ENCODE measurements around the gene COL4A2.
"Not testable (repeated sequence)": the region's sequence is repeated elsewhere in the genome, so short reads cannot be mapped to it uniquely, and the experiment has no call there.

COL4A2 gene

DNA sequence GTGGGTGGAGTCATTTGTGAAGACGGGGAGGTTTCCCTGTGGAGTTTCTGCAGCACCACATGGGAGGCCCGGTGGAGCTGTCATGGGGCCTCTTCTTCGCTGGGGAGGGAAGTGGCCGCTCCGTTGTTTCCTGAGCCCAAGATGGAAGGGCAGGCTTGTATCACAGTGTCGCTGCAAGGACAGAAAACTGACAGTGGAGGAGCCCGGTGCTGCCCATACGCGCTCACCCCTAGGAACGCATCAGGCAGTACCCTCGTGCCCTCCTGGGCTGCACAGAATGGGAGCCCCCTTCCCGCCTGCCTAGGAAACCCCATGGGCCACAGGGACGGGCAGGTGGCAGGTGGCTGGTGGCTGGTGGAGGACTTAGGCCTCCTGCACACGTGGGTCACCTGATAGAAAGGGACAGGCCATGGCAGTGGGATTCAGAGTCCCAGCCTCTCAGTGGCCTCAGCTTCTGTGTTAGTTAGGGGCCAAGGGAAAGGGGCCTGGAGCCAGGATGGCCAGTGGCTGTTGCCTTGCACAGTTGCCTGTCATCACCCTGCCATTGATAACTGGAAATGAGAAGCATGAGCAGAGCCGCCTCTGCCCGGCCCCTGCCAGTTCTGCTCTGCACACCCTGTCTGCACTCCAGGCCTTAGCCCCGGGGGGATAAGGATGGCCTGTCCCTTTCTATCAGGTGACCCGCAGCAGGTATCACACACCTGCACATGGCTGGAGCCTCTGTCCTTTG, 7.6 kb downstream of the COL4A2 start:
- Histone ChIP-seq H3K27me3 (ENCODE audit: control insufficient read depth, insufficient read depth, low read length) (no peaks in the 10 kb centered on the region), H3K36me3 (ENCODE audit: control insufficient read depth, insufficient read depth, low read length) (peaks cover 9% of the 10 kb centered on the region), H3K4me1 (ENCODE audit: control insufficient read depth, insufficient read depth, low read length) (peaks cover 65% of the 10 kb centered on the region), H3K4me3 (ENCODE audit: low read length) (no peak overlapping the region), H3K9ac (ENCODE audit: low read length) (no peak overlapping the region), H3K27ac (ENCODE audit: low read depth, low read length) (peak overlapping the region; percentile 75)

DNA sequence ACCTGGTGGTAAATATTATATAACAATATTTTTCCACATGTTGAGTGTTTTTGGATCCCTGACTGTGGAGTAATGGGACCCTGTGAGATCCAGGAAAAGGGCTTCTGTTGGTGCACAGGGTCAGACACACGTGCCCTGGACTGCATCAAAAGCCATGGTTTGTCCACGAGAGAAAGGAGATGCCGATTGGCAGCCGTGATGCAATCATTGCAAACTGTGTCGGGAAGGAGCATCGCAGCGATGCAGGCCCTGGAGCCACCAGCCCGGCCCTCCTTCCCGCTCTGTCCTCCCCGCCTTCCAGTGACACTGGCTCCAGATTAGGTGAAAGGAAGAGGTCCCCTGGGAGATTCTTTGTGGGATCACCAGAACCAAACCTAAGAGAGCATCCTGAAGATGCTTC, 9.1 kb downstream of the COL4A2 start:
- no peak overlapping the region for H3K9ac ChIP-seq (ENCODE audit: low read length)
- H3K36me3 ChIP-seq (ENCODE audit: control insufficient read depth, insufficient read depth, low read length) = peaks cover 9% of the 10 kb centered on the region
- H3K4me3 ChIP-seq (ENCODE audit: low read length) = no peak overlapping the region
- H3K27ac ChIP-seq (ENCODE audit: low read depth, low read length) = peak overlapping the region; percentile 75
- peaks cover 60% of the 10 kb centered on the region for H3K4me1 ChIP-seq (ENCODE audit: control insufficient read depth, insufficient read depth, low read length)
- H3K27me3 ChIP-seq (ENCODE audit: control insufficient read depth, insufficient read depth, low read length) = no peaks in the 10 kb centered on the region

DNA sequence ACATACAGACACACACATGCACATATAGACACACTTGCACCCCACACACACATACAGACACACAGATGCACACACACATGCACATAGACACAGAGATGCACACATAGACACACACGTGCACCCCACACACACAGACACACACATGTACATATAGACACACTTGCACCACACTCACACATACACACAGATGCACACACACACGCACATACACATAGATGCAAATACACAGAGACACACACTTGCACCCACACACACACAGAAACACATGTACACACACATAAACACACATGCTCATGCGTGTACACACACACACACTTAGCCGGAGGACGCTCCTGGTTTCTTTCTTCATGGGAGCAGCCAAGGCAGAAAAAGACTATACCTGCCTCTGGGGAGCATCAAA, 10.0 kb downstream of the COL4A2 start:
- Histone ChIP-seq H3K4me1 (ENCODE audit: control insufficient read depth, insufficient read depth, low read length) (peaks cover 61% of the 10 kb centered on the region), H3K27ac (ENCODE audit: low read depth, low read length) (peak overlapping the region; percentile 41), H3K9ac (ENCODE audit: low read length) (no peak overlapping the region), H3K27me3 (ENCODE audit: control insufficient read depth, insufficient read depth, low read length) (no peaks in the 10 kb centered on the region), H3K36me3 (ENCODE audit: control insufficient read depth, insufficient read depth, low read length) (peaks cover 9% of the 10 kb centered on the region), H3K4me3 (ENCODE audit: low read length) (no peak overlapping the region)

DNA sequence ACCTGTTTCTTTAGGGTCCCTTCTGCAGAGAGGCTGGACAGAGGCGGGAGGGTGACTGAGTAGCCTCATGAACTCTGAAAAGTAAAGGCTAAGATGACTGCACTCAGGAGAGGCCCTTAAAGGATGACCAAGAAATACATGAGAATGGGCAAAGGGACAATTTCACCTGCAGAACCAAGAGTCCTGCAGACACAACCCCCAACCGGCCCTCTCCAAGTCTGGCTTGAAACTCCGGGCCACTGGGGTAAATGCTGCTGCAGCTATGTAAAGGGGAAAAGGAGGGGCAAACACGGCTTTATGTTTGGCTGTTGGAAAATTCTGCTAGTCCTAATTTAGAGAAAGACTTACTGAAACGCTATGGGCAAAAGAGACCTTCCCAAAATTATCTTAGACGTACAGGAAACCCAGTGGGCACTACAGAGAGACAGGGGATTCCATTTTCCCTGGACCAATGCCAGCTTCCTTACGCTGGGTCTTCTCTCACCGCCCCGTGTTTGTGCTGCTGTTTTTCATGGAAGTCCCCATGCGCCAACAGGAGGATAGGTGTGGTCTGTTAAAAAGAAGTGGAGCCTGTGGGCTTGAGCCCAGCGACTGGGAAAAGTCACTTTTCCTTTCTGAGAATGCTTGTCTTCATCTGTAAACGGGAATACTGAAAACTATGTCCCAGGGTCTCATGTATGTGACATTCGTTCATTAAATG, 10.6 kb downstream of the COL4A2 start:
- peaks cover 9% of the 10 kb centered on the region for H3K36me3 ChIP-seq (ENCODE audit: control insufficient read depth, insufficient read depth, low read length)
- peak overlapping the region; percentile 41 for H3K27ac ChIP-seq (ENCODE audit: low read depth, low read length)
- peaks cover 61% of the 10 kb centered on the region for H3K4me1 ChIP-seq (ENCODE audit: control insufficient read depth, insufficient read depth, low read length)
- H3K4me3 ChIP-seq (ENCODE audit: low read length) = no peak overlapping the region
- H3K27me3 ChIP-seq (ENCODE audit: control insufficient read depth, insufficient read depth, low read length) = no peaks in the 10 kb centered on the region
- no peak overlapping the region for H3K9ac ChIP-seq (ENCODE audit: low read length)

GRCh38 chr13:110318920-110319319, 11.8 kb downstream of the COL4A2 start:
- H3K4me3 ChIP-seq (ENCODE audit: low read length) = no peak overlapping the region
- no peaks in the 10 kb centered on the region for H3K27me3 ChIP-seq (ENCODE audit: control insufficient read depth, insufficient read depth, low read length)
- peaks cover 9% of the 10 kb centered on the region for H3K36me3 ChIP-seq (ENCODE audit: control insufficient read depth, insufficient read depth, low read length)
- H3K27ac ChIP-seq (ENCODE audit: low read depth, low read length) = peak overlapping the region; percentile 41
- H3K4me1 ChIP-seq (ENCODE audit: control insufficient read depth, insufficient read depth, low read length) = peaks cover 67% of the 10 kb centered on the region
- no peak overlapping the region for H3K9ac ChIP-seq (ENCODE audit: low read length)

GRCh38 chr13:110319397-110319773, 12.3 kb downstream of the COL4A2 start:
- H3K27ac ChIP-seq (ENCODE audit: low read depth, low read length) = peak overlapping the region; percentile 76
- no peak overlapping the region for H3K4me3 ChIP-seq (ENCODE audit: low read length)
- H3K27me3 ChIP-seq (ENCODE audit: control insufficient read depth, insufficient read depth, low read length) = no peaks in the 10 kb centered on the region
- peaks cover 7% of the 10 kb centered on the region for H3K36me3 ChIP-seq (ENCODE audit: control insufficient read depth, insufficient read depth, low read length)
- no peak overlapping the region for H3K9ac ChIP-seq (ENCODE audit: low read length)
- H3K4me1 ChIP-seq (ENCODE audit: control insufficient read depth, insufficient read depth, low read length) = peaks cover 66% of the 10 kb centered on the region

DNA sequence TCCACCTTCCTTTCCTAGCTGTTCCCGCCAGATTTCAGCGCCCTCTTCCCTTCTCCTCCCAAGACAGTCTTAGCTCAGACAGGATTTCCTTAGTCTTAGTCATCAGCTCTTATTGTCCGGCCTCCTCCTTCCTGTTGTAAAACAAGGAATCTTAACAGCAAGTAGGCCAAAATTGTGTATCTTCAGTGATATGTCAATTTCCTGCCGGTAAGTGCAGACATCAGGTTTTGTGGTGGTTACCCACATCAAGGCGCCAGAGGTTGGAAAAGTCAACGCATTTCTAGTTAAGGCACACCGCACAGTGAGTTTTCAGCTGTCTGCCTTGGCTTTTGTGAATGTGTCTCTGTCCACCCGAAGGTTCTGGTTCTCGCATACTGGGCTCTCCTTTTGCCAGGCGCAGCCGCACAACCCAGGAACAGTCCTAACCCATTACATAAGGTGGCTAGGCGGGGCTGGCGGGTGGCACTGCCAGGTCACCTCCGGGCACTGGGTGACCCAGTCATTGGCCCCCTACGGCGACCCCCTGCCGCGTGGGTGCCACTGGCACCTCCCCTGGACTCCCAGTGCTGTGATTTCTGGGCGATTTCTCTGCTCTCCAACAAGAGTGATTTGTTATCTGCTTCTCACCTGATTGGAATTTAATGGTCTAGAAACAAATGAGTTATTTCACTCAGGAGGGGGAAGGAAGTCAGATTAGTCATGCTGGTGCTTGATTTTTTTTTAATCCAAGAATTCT, 12.9 kb downstream of the COL4A2 start:
- peak overlapping the region; percentile 76 for H3K27ac ChIP-seq (ENCODE audit: low read depth, low read length)
- H3K36me3 ChIP-seq (ENCODE audit: control insufficient read depth, insufficient read depth, low read length) = peaks cover 5% of the 10 kb centered on the region
- H3K4me1 ChIP-seq (ENCODE audit: control insufficient read depth, insufficient read depth, low read length) = peaks cover 66% of the 10 kb centered on the region

GRCh38 chr13:110320645-110321044, 13.6 kb downstream of the COL4A2 start:
- no peak overlapping the region for H3K4me3 ChIP-seq (ENCODE audit: low read length)
- H3K27ac ChIP-seq (ENCODE audit: low read depth, low read length) = peak overlapping the region; percentile 76
- peaks cover 5% of the 10 kb centered on the region for H3K36me3 ChIP-seq (ENCODE audit: control insufficient read depth, insufficient read depth, low read length)
- H3K27me3 ChIP-seq (ENCODE audit: control insufficient read depth, insufficient read depth, low read length) = no peaks in the 10 kb centered on the region
- peaks cover 67% of the 10 kb centered on the region for H3K4me1 ChIP-seq (ENCODE audit: control insufficient read depth, insufficient read depth, low read length)
- H3K9ac ChIP-seq (ENCODE audit: low read length) = no peak overlapping the region

More for the DNA sequence above, 12.9 kb downstream of the COL4A2 start:
- H3K9ac ChIP-seq (ENCODE audit: low read length) = no peak overlapping the region
- H3K4me3 ChIP-seq (ENCODE audit: low read length) = no peak overlapping the region
- H3K27me3 ChIP-seq (ENCODE audit: control insufficient read depth, insufficient read depth, low read length) = no peaks in the 10 kb centered on the region

DNA sequence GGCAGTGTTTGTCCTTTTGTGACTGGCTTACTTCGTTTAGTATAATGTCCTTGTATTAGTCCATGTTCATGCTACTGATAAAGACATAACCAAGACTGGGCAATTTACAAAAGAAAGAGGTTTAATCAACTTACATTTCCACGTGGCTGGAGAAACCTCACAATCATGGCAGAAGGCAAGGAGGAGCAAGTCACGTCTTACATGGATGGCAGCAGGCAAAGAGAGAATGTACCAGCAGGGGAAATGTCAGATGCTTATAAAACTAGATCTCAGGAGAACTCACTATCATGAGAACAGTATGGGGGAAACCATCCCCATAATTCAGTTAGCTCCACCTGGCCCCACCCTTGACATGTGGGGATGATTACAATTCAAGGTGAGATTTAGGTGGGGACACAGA, 14.5 kb downstream of the COL4A2 start:
- H3K9ac ChIP-seq (ENCODE audit: low read length); H3K27me3 ChIP-seq (ENCODE audit: control insufficient read depth, insufficient read depth, low read length); H3K4me3 ChIP-seq (ENCODE audit: low read length); H3K36me3 ChIP-seq (ENCODE audit: control insufficient read depth, insufficient read depth, low read length): not testable (repeated sequence)
- Histone ChIP-seq H3K27ac (ENCODE audit: low read depth, low read length) (peak overlapping the region; percentile 75), H3K4me1 (ENCODE audit: control insufficient read depth, insufficient read depth, low read length) (peaks cover 69% of the 10 kb centered on the region)

GRCh38 chr13:110322126-110322827, 15.2 kb downstream of the COL4A2 start:
- Histone ChIP-seq H3K9ac (ENCODE audit: low read length) (no peak overlapping the region), H3K4me3 (ENCODE audit: low read length) (no peak overlapping the region), H3K27me3 (ENCODE audit: control insufficient read depth, insufficient read depth, low read length) (no peaks in the 10 kb centered on the region), H3K4me1 (ENCODE audit: control insufficient read depth, insufficient read depth, low read length) (peaks cover 73% of the 10 kb centered on the region), H3K36me3 (ENCODE audit: control insufficient read depth, insufficient read depth, low read length) (no peaks in the 10 kb centered on the region), H3K27ac (ENCODE audit: low read depth, low read length) (peak overlapping the region; percentile 75)

GRCh38 chr13:110322828-110323171, 15.7 kb downstream of the COL4A2 start:
- Histone ChIP-seq H3K36me3 (ENCODE audit: control insufficient read depth, insufficient read depth, low read length) (no peaks in the 10 kb centered on the region), H3K9ac (ENCODE audit: low read length) (no peak overlapping the region), H3K27me3 (ENCODE audit: control insufficient read depth, insufficient read depth, low read length) (no peaks in the 10 kb centered on the region), H3K27ac (ENCODE audit: low read depth, low read length) (peak overlapping the region; percentile 75), H3K4me3 (ENCODE audit: low read length) (no peak overlapping the region), H3K4me1 (ENCODE audit: control insufficient read depth, insufficient read depth, low read length) (peaks cover 72% of the 10 kb centered on the region)
